HCT116 (cell line): ENCODE measurements around the gene PCDHB6.

ENCODE experiments used
- CTCF ChIP-seq, 3 experiments: fragments of 200-600 bp in 1 of 3; sonication (generic) in 1 of 3; IDR thresholded peaks in 2 of 3; conservative IDR thresholded peaks in 1 of 3; 2 replicates each; pipeline ENCODE4 v1.5.1; 2012 to 2017; ENCODE audit warnings: low read depth in 2 of 3, low read length in 2 of 3, antibody characterized with exemption in 1 of 3, borderline replicate concordance in 1 of 3, control low read depth in 1 of 3, mild to moderate bottlenecking in 1 of 3, mixed read lengths in 1 of 3, mixed run types in 1 of 3, moderate library complexity in 1 of 3; ENCODE audit not compliant: insufficient read depth in 1 of 3
- ELF1 ChIP-seq: IDR thresholded peaks from 2 replicates; pipeline ENCODE4 v1.6.1; 2012; ENCODE audit warnings: low read depth, borderline replicate concordance
- EZH2 ChIP-seq: fragments of 200-600 bp; sonication (generic); IDR thresholded peaks from 2 replicates; pipeline ENCODE4 v1.6.1; 2017; ENCODE audit warnings: antibody characterized with exemption, mixed run types
- EZH2phosphoT487 ChIP-seq: fragments of 200-600 bp; IDR thresholded peaks from 2 replicates; pipeline ENCODE4 v1.6.1; 2018; ENCODE audit warnings: antibody characterized with exemption, borderline replicate concordance
- MAX ChIP-seq: IDR thresholded peaks from 2 replicates; pipeline ENCODE4 v1.6.1; 2012
- POLR2A ChIP-seq: IDR thresholded peaks from 2 replicates; pipeline ENCODE4 v1.7.0; 2011; ENCODE audit warnings: borderline replicate concordance; ENCODE audit not compliant: insufficient read depth, insufficient read length; ENCODE audit errors: extremely low read depth
- POLR2AphosphoS5 ChIP-seq: IDR thresholded peaks from 2 replicates; pipeline ENCODE4 v1.6.1; 2011; ENCODE audit warnings: mild to moderate bottlenecking, low read depth, low read length, moderate library complexity
- REST ChIP-seq: IDR thresholded peaks from 2 replicates; pipeline ENCODE4 v1.6.1; 2012; ENCODE audit warnings: low read depth
- SIN3A ChIP-seq: IDR thresholded peaks from 2 replicates; pipeline ENCODE4 v1.6.1; 2012; ENCODE audit warnings: low read depth
- SP1 ChIP-seq: IDR thresholded peaks from 2 replicates; pipeline ENCODE4 v1.6.1; 2012; ENCODE audit warnings: low read depth
- SRF ChIP-seq: IDR thresholded peaks from 2 replicates; pipeline ENCODE4 v1.6.1; 2012; ENCODE audit warnings: low read depth
- TCF7L2 ChIP-seq: IDR thresholded peaks from 2 replicates; pipeline ENCODE4 v1.7.0; 2011; ENCODE audit warnings: borderline replicate concordance, inconsistent platforms; ENCODE audit not compliant: insufficient read depth, insufficient read length; ENCODE audit errors: extremely low read depth

GRCh38 chr5:141105350-141105749 is 44.5 kb upstream of the PCDHB6 start:
- TF ChIP-seq CTCF (IDR thresholded peaks at IDR 0.05 in 2 of 3, conservative IDR thresholded peaks at IDR 0.05 in 1 of 3; ENCODE audit: borderline replicate concordance in 1 of 3, insufficient read depth in 1 of 3, low read depth in 2 of 3, low read length in 2 of 3): no peak
- no peak for TF ChIP-seq POLR2AphosphoS5
- no peak for TF ChIP-seq SRF
- TF ChIP-seq POLR2A: no peak
- TF ChIP-seq MAX: no peak
- TF ChIP-seq SIN3A: no peak
- TF ChIP-seq TCF7L2: no peak
- TF ChIP-seq REST: no peak
- no peak for TF ChIP-seq EZH2
- TF ChIP-seq EZH2phosphoT487: no peak
- no peak for TF ChIP-seq SP1
- no peak for TF ChIP-seq ELF1
